ENCODE data around the gene SIN3B. TPM values are rescaled to one million over a fixed set of nuclear protein-coding genes. Genes with fewer than 3 reads are reported as not detected.

The SIN3B gene
- polyA plus RNA-seq, 2 of the 4 experiments (the other 2 are of a cell fraction) = 12.2 to 21.3 TPM

GRCh38 chr19:16911046-16911445 lies 81.8 kb downstream of the SIN3B start:
- no peaks in the 10 kb centered on the region for H3K4me1 ChIP-seq
- no peak overlapping the region for H3K4me3 ChIP-seq
- H3K9me3 ChIP-seq = peaks cover 14% of the 10 kb centered on the region; the same call in 2 of the 3 replicates
- ATAC-seq (no peak), DNase-seq (ENCODE audit: low read depth in 1 of 2, low spot score in 1 of 2) (no peak), FAIRE-seq (no peak)
- H3K27ac ChIP-seq = no peak overlapping the region
- 10% methylated on average over 7 of the region's 7 CpGs for WGBS (ENCODE audit: missing lambda C conversion rate)
- POLR2A ChIA-PET = no interaction called here
- TF ChIP-seq HOXA7 (CRISPR knock-in tag; IDR thresholded peaks at IDR 0.05) = no peak
- no peak for TF ChIP-seq TFCP2L1 (CRISPR knock-in tag; IDR thresholded peaks at IDR 0.05)
- no peak for TF ChIP-seq NPAS2 (CRISPR knock-in tag; IDR thresholded peaks at IDR 0.05; ENCODE audit: borderline replicate concordance)
- TF ChIP-seq CHD2 (IDR thresholded peaks at IDR 0.05; ENCODE audit: low read length, partially characterized antibody) = no peak
- TF ChIP-seq, protein P1, sequence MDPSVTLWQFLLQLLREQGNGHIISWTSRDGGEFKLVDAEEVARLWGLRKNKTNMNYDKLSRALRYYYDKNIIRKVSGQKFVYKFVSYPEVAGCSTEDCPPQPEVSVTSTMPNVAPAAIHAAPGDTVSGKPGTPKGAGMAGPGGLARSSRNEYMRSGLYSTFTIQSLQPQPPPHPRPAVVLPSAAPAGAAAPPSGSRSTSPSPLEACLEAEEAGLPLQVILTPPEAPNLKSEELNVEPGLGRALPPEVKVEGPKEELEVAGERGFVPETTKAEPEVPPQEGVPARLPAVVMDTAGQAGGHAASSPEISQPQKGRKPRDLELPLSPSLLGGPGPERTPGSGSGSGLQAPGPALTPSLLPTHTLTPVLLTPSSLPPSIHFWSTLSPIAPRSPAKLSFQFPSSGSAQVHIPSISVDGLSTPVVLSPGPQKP (IDR thresholded peaks at IDR 0.05; ENCODE audit: low read depth, low read length) = no peak
- TF ChIP-seq HOXB5 (CRISPR knock-in tag; IDR thresholded peaks at IDR 0.05) = no peak
- TF ChIP-seq, protein P2, sequence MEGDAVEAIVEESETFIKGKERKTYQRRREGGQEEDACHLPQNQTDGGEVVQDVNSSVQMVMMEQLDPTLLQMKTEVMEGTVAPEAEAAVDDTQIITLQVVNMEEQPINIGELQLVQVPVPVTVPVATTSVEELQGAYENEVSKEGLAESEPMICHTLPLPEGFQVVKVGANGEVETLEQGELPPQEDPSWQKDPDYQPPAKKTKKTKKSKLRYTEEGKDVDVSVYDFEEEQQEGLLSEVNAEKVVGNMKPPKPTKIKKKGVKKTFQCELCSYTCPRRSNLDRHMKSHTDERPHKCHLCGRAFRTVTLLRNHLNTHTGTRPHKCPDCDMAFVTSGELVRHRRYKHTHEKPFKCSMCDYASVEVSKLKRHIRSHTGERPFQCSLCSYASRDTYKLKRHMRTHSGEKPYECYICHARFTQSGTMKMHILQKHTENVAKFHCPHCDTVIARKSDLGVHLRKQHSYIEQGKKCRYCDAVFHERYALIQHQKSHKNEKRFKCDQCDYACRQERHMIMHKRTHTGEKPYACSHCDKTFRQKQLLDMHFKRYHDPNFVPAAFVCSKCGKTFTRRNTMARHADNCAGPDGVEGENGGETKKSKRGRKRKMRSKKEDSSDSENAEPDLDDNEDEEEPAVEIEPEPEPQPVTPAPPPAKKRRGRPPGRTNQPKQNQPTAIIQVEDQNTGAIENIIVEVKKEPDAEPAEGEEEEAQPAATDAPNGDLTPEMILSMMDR (IDR thresholded peaks at IDR 0.05) = no peak
- no peak for TF ChIP-seq CBX2 (IDR thresholded peaks at IDR 0.05; ENCODE audit: borderline replicate concordance, low read depth)
- no peak for TF ChIP-seq SMC3 (IDR thresholded peaks at IDR 0.05)
- no peak for TF ChIP-seq GATA3 (IDR thresholded peaks at IDR 0.05; ENCODE audit: borderline replicate concordance)
- TF ChIP-seq, protein P3, sequence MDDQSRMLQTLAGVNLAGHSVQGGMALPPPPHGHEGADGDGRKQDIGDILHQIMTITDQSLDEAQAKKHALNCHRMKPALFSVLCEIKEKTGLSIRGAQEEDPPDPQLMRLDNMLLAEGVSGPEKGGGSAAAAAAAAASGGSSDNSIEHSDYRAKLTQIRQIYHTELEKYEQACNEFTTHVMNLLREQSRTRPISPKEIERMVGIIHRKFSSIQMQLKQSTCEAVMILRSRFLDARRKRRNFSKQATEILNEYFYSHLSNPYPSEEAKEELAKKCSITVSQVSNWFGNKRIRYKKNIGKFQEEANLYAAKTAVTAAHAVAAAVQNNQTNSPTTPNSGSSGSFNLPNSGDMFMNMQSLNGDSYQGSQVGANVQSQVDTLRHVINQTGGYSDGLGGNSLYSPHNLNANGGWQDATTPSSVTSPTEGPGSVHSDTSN (IDR thresholded peaks at IDR 0.05) = no peak
- no peak for TF ChIP-seq CBX8 (IDR thresholded peaks at IDR 0.05)
- TF ChIP-seq HES2 (IDR thresholded peaks at IDR 0.05) = no peak
- TF ChIP-seq ZFP36 (IDR thresholded peaks at IDR 0.05; ENCODE audit: borderline replicate concordance, partially characterized antibody) = no peak
- no peak for TF ChIP-seq JUN (IDR thresholded peaks at IDR 0.05)
- no peak for TF ChIP-seq RARB (CRISPR knock-in tag; IDR thresholded peaks at IDR 0.05)
- TF ChIP-seq, protein P4, sequence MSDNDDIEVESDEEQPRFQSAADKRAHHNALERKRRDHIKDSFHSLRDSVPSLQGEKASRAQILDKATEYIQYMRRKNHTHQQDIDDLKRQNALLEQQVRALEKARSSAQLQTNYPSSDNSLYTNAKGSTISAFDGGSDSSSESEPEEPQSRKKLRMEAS (IDR thresholded peaks at IDR 0.05) = no peak
- no peak for TF ChIP-seq FOXS1 (CRISPR knock-in tag; IDR thresholded peaks at IDR 0.05)
- TF ChIP-seq JUNB (IDR thresholded peaks at IDR 0.05) = no peak
- CTCF ChIA-PET = interaction anchor here (0.8 to 1.1 kb wide), 3 partner anchors 9 to 20 kb away, joined by 3 read pairs; no protein-coding TSS in a partner anchor
- H3K4me2 ChIP-seq = no peak overlapping the region

- Histone ChIP-seq H3K4me3 (no peak overlapping the region), H3K4me1 (no peaks in the 10 kb centered on the region), H3K9me3 (peaks cover 14% of the 10 kb centered on the region; the same call in 2 of the 3 replicates), H3K4me2 (no peak overlapping the region), H3K27ac (no peak overlapping the region)
- ChIA-PET POLR2A (no interaction called here), CTCF (interaction anchor here (0.5 to 1.0 kb wide), 2 partner anchors 10 to 141 kb away, joined by 3 read pairs; no protein-coding TSS in a partner anchor)
- ATAC-seq (no peak), DNase-seq (ENCODE audit: low read depth in 1 of 2, low spot score in 1 of 2) (no peak), FAIRE-seq (no peak)
- 2% methylated on average over 4 of the region's 4 CpGs for WGBS (ENCODE audit: missing lambda C conversion rate)
- TF ChIP-seq GATA3 (IDR thresholded peaks at IDR 0.05; ENCODE audit: borderline replicate concordance) = no peak
- TF ChIP-seq, protein P3 (IDR thresholded peaks at IDR 0.05) = no peak
- no peak for TF ChIP-seq HOXB5 (CRISPR knock-in tag; IDR thresholded peaks at IDR 0.05)
- no peak for TF ChIP-seq KDM1A (IDR thresholded peaks at IDR 0.05; ENCODE audit: low read depth)
- no peak for TF ChIP-seq FOSB (CRISPR knock-in tag; IDR thresholded peaks at IDR 0.05)
- TF ChIP-seq CHD4 (IDR thresholded peaks at IDR 0.05; ENCODE audit: borderline replicate concordance) = no peak
- TF ChIP-seq BHLHE40 (IDR thresholded peaks at IDR 0.05; ENCODE audit: low read depth, low read length) = no peak
- TF ChIP-seq, protein P5, sequence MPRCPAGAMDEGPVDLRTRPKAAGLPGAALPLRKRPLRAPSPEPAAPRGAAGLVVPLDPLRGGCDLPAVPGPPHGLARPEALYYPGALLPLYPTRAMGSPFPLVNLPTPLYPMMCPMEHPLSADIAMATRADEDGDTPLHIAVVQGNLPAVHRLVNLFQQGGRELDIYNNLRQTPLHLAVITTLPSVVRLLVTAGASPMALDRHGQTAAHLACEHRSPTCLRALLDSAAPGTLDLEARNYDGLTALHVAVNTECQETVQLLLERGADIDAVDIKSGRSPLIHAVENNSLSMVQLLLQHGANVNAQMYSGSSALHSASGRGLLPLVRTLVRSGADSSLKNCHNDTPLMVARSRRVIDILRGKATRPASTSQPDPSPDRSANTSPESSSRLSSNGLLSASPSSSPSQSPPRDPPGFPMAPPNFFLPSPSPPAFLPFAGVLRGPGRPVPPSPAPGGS (IDR thresholded peaks at IDR 0.05) = no peak
Measured at GRCh38 chr19:16912780-16913179, 83.6 kb downstream of the SIN3B start.
